HFFc6 (cell line): Measurements from ENCODE around the gene MAFB. TPM values are rescaled to one million over a fixed set of nuclear protein-coding genes. Genes with fewer than 3 reads are reported as not detected.

Source experiments
- DNase-seq: peaks from one replicate; pipeline ENCODE4 v3.0.0-alpha.2; 2018
- H3K27ac Mint-ChIP-seq: 2 replicates; pipeline ENCODE4 v1.8.0; 2020; ENCODE audit warnings: mild to moderate bottlenecking, mixed read lengths
- H3K27me3 Mint-ChIP-seq: 2 replicates; pipeline ENCODE4 v1.8.0; 2021; ENCODE audit warnings: mild to moderate bottlenecking, moderate library complexity, mixed read lengths; ENCODE audit not compliant: insufficient read depth
- H3K36me3 Mint-ChIP-seq: 2 replicates; pipeline ENCODE4 v1.8.0; 2021; ENCODE audit warnings: low read depth, mixed read lengths
- H3K4me1 Mint-ChIP-seq: 2 replicates; pipeline ENCODE4 v1.8.0; 2020; ENCODE audit warnings: low read depth, mixed read lengths
- H3K4me3 Mint-ChIP-seq: 2 replicates; pipeline ENCODE4 v1.8.0; 2020; ENCODE audit warnings: mild to moderate bottlenecking, moderate library complexity, mixed read lengths
- H3K9me3 Mint-ChIP-seq: 2 replicates; pipeline ENCODE4 v1.8.0; 2020; ENCODE audit warnings: mild to moderate bottlenecking, mixed read lengths
- CTCF ChIP-seq: fragments of 200-600 bp; sonication (generic); IDR thresholded peaks from 2 replicates; pipeline ENCODE4 v1.5.0; 2021; ENCODE audit warnings: antibody characterized with exemption, mild to moderate bottlenecking
- total RNA-seq, 6 experiments: library from RNA; stranded (reverse); fragmentation: NEBNext Ultra II Directional; extraction: Animal tissue kit (Norgen Biotek cat#: 25700); gene quantifications; 2 replicates in 1 of 6; 3 replicates in 5 of 6; pipeline ENCODE4 v1.2.3, GENCODE V29; 2021

The MAFB gene
- total RNA-seq, 6 experiments from 2014 or later, result 0.05 TPM; not detected in 5

GRCh38 chr20:40683894-40684268 lies 5.2 kb downstream of the MAFB start:
- no peak for DNase-seq
- no peak overlapping the region for H3K4me3 Mint-ChIP-seq
- no peaks in the 10 kb centered on the region for H3K9me3 Mint-ChIP-seq
- TF ChIP-seq CTCF, result no peak
- no peaks in the 10 kb centered on the region for H3K36me3 Mint-ChIP-seq
- no peaks in the 10 kb centered on the region for H3K4me1 Mint-ChIP-seq
- H3K27me3 Mint-ChIP-seq, result peaks cover 26% of the 10 kb centered on the region
- H3K27ac Mint-ChIP-seq, result no peak overlapping the region

GRCh38 chr20:40683221-40683893 lies 5.7 kb downstream of the MAFB start:
- H3K36me3 Mint-ChIP-seq, result no peaks in the 10 kb centered on the region
- no peak for DNase-seq
- no peak overlapping the region for H3K27ac Mint-ChIP-seq
- H3K4me1 Mint-ChIP-seq, result no peaks in the 10 kb centered on the region
- H3K4me3 Mint-ChIP-seq, result no peak overlapping the region
- peaks cover 23% of the 10 kb centered on the region for H3K27me3 Mint-ChIP-seq
- H3K9me3 Mint-ChIP-seq, result no peaks in the 10 kb centered on the region
- no peak for TF ChIP-seq CTCF

- DNase-seq, result no peak
- H3K27ac Mint-ChIP-seq, result no peak overlapping the region
- H3K4me1 Mint-ChIP-seq, result no peaks in the 10 kb centered on the region
- H3K36me3 Mint-ChIP-seq, result no peaks in the 10 kb centered on the region
- no peaks in the 10 kb centered on the region for H3K9me3 Mint-ChIP-seq
- peaks cover 21% of the 10 kb centered on the region for H3K27me3 Mint-ChIP-seq
- TF ChIP-seq CTCF, result no peak
- H3K4me3 Mint-ChIP-seq, result no peak overlapping the region
Observed at GRCh38 chr20:40682104-40682981, 6.7 kb downstream of the MAFB start.

- Mint-ChIP-seq H3K27me3 (peaks cover 19% of the 10 kb centered on the region), H3K4me1 (no peaks in the 10 kb centered on the region), H3K9me3 (no peaks in the 10 kb centered on the region), H3K4me3 (no peak overlapping the region), H3K27ac (no peak overlapping the region), H3K36me3 (no peaks in the 10 kb centered on the region)
- no peak for DNase-seq
- TF ChIP-seq CTCF, result no peak
Observed at GRCh38 chr20:40681684-40682083, 7.4 kb downstream of the MAFB start.

GRCh38 chr20:40681165-40681564 lies 7.9 kb downstream of the MAFB start:
- no peak overlapping the region for H3K4me3 Mint-ChIP-seq
- no peak overlapping the region for H3K27ac Mint-ChIP-seq
- H3K9me3 Mint-ChIP-seq, result no peaks in the 10 kb centered on the region
- TF ChIP-seq CTCF, result no peak
- no peak for DNase-seq
- peaks cover 19% of the 10 kb centered on the region for H3K27me3 Mint-ChIP-seq
- H3K36me3 Mint-ChIP-seq, result no peaks in the 10 kb centered on the region
- no peaks in the 10 kb centered on the region for H3K4me1 Mint-ChIP-seq
